ENCODE results near the gene STEAP2. TPM values are rescaled to one million over a fixed set of nuclear protein-coding genes. Genes with fewer than 3 reads are reported as not detected.
A peak's percentile ranks its signal among the peaks of the same experiment; 100 is the strongest.

The STEAP2 gene
- total and polyA plus RNA-seq, 2 experiments from 2014 or later = 2.0 to 3.4 TPM

DNA sequence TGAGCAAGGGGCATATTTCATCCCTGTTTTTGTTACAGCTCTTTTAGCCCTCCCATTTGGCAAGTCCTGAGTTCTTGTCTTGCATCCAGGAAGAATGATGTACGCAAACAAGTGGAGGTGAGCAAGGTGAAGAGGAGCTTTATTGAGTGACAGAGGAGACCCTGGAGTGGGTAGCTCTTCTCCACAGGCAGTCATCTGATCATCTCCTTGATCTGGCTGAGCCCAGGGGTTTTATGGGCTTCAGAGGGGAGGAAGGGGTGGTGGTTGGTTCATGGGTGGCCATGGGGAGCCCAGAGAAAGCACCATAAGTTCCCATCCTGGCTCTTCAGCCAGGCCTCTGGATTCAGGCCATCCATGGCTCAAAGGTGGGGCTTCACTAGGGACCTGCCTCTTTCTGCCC lies 35.3 kb upstream of the STEAP2 start:
- Histone ChIP-seq H3K4me3 (no peak overlapping the region), H3K4me1 (ENCODE audit: low read depth) (no peaks in the 10 kb centered on the region), H3K27ac (no peak overlapping the region), H3K36me3 (no peaks in the 10 kb centered on the region), H3K9me3 (ENCODE audit: low read depth) (no peaks in the 10 kb centered on the region), H3K27me3 (no peaks in the 10 kb centered on the region)
- no peak for DNase-seq (ENCODE audit: low read depth in 1 of 2, low spot score in 1 of 2)
- TF ChIP-seq CTCF (IDR thresholded peaks at IDR 0.05; ENCODE audit: low read depth, low read length) = no peak

GRCh38 chr7:90178166-90178565 lies 33.4 kb upstream of the STEAP2 start:
- no peak for DNase-seq (ENCODE audit: low read depth in 1 of 2, low spot score in 1 of 2)
- Histone ChIP-seq H3K4me3 (no peak overlapping the region), H3K36me3 (no peaks in the 10 kb centered on the region), H3K27ac (no peak overlapping the region), H3K27me3 (no peaks in the 10 kb centered on the region), H3K4me1 (ENCODE audit: low read depth) (no peaks in the 10 kb centered on the region), H3K9me3 (ENCODE audit: low read depth) (no peaks in the 10 kb centered on the region)
- no peak for TF ChIP-seq CTCF (IDR thresholded peaks at IDR 0.05; ENCODE audit: low read depth, low read length)

DNA sequence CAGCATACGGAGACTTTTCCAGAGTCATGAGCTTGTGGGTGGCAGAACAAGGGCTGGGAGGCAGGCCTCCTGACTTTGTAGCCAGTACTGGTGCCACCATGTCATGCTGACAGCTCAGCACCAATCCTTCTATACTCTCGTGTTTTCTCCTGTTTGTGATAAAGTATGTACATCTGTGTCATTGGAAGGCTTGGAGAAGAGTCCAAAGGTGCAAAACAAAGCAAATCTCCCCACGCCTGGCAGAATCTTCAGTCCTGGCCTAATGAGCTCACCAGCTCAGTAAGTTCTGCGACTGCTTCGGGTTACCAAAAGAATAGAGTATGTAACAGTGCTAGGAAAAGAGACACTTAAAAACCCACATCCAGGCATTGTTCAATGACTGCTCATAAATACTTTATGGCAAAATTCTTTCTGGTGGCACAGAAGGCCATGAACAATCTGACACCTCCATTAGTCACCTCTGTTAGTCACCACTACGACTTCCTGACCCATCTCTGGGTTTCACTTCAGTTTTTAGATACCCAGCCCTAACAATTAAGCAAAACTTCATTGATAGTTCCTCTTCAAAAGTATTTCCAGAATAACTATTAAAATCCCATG lies 32.8 kb upstream of the STEAP2 start:
- DNase-seq (ENCODE audit: low read depth in 1 of 2, low spot score in 1 of 2) = peak in 1 of 2 donors; percentile 50

GRCh38 chr7:90180011-90180585 lies 31.4 kb upstream of the STEAP2 start:
- Histone ChIP-seq H3K36me3 (no peaks in the 10 kb centered on the region), H3K27me3 (no peaks in the 10 kb centered on the region), H3K4me3 (no peak overlapping the region), H3K27ac (no peak overlapping the region), H3K9me3 (ENCODE audit: low read depth) (no peaks in the 10 kb centered on the region), H3K4me1 (ENCODE audit: low read depth) (no peaks in the 10 kb centered on the region)
- peak in 1 of 2 donors; percentile 85 for DNase-seq (ENCODE audit: low read depth in 1 of 2, low spot score in 1 of 2)
- no peak for TF ChIP-seq CTCF (IDR thresholded peaks at IDR 0.05; ENCODE audit: low read depth, low read length)

More for the DNA sequence above, 32.8 kb upstream of the STEAP2 start:
- no peak overlapping the region for H3K4me3 ChIP-seq
- no peaks in the 10 kb centered on the region for H3K27me3 ChIP-seq
- no peaks in the 10 kb centered on the region for H3K9me3 ChIP-seq (ENCODE audit: low read depth)
- TF ChIP-seq CTCF (IDR thresholded peaks at IDR 0.05; ENCODE audit: low read depth, low read length) = no peak
- H3K4me1 ChIP-seq (ENCODE audit: low read depth) = no peaks in the 10 kb centered on the region
- H3K27ac ChIP-seq = no peak overlapping the region
- no peaks in the 10 kb centered on the region for H3K36me3 ChIP-seq

DNA sequence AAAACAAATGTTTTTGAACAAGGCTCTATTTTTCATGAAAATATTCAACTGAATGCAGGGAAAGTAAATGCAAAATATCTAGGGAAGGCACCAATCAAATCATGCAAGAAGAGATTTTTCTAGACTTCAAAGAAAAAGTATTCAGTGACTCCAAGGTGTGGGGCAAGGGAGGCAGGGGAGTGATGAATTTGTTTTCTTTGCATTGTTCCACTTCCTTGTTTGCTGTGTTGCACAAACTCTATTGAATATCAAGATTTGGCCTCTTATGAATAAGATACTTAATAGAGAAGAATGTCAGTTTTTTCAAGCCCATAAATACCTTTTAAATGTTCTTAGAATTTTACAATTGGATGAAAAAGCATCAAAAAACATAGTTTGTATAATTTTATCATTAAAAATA lies 30.9 kb upstream of the STEAP2 start:
- Histone ChIP-seq H3K27ac (no peak overlapping the region), H3K4me1 (ENCODE audit: low read depth) (no peaks in the 10 kb centered on the region), H3K36me3 (no peaks in the 10 kb centered on the region), H3K4me3 (no peak overlapping the region), H3K27me3 (no peaks in the 10 kb centered on the region), H3K9me3 (ENCODE audit: low read depth) (no peaks in the 10 kb centered on the region)
- DNase-seq (ENCODE audit: low read depth in 1 of 2, low spot score in 1 of 2) = peak in 1 of 2 donors; percentile 25
- TF ChIP-seq CTCF (IDR thresholded peaks at IDR 0.05; ENCODE audit: low read depth, low read length) = no peak
